SK-N-SH treated with all-trans-retinoic acid at 6 μM for 48 hours (cell line): ENCODE results near the gene RRAS.

ENCODE experiments used
- ATAC-seq: fragments of 200-7000 bp; cut with Tn5 transposase; 3 replicates; pipeline ENCODE4 v1.9.1; 2020; ENCODE audit warnings: mild to moderate bottlenecking, moderate library complexity
- ARNTL ChIP-seq: fragments of 450-650 bp; formaldehyde crosslinking; IDR thresholded peaks from 2 replicates; pipeline ENCODE4 v1.5.0; 2020; ENCODE audit warnings: low read depth, mild to moderate bottlenecking, moderate library complexity, borderline replicate concordance
- BACH2 ChIP-seq: fragments of 250-450 bp; sonication (Bioruptor Pico); IDR thresholded peaks from 2 replicates; pipeline ENCODE4 v1.9.0; 2021; ENCODE audit warnings: mild to moderate bottlenecking, borderline replicate concordance
- CSDC2 ChIP-seq: fragments of 250-450 bp; sonication (Bioruptor Pico); IDR thresholded peaks from 2 replicates; pipeline ENCODE4 v1.5.0; 2020; ENCODE audit warnings: mild to moderate bottlenecking, moderate library complexity
- GLIS3 ChIP-seq: fragments of 250-450 bp; sonication (Bioruptor Pico); IDR thresholded peaks from 2 replicates; pipeline ENCODE4 v1.5.0; 2020; ENCODE audit warnings: mild to moderate bottlenecking, moderate library complexity
- ISL1 ChIP-seq: fragments of 250-450 bp; sonication (Bioruptor Pico); IDR thresholded peaks from 2 replicates; pipeline ENCODE4 v2.1.2; 2022; ENCODE audit warnings: mild to moderate bottlenecking, moderate library complexity
- OSR1 ChIP-seq: fragments of 250-450 bp; sonication (Bioruptor Pico); IDR thresholded peaks from 2 replicates; pipeline ENCODE4 v1.8.0; 2022; ENCODE audit warnings: moderate library complexity, mild to moderate bottlenecking, inconsistent platforms
- PATZ1 ChIP-seq: fragments of 250-450 bp; sonication (Bioruptor Pico); IDR thresholded peaks from 2 replicates; pipeline ENCODE4 v1.8.0; 2020; ENCODE audit warnings: mild to moderate bottlenecking, moderate library complexity, borderline replicate concordance
- PPARA ChIP-seq: fragments of 250-450 bp; sonication (Bioruptor Pico); IDR thresholded peaks from 2 replicates; pipeline ENCODE4 v1.5.0; 2020; ENCODE audit warnings: mild to moderate bottlenecking, borderline replicate concordance
- SNAI2 ChIP-seq: fragments of 250-450 bp; sonication (Bioruptor Pico); IDR thresholded peaks from 2 replicates; pipeline ENCODE4 v1.5.0; 2020; ENCODE audit warnings: mild to moderate bottlenecking, moderate library complexity
- TCF4 ChIP-seq: fragments of 250-450 bp; sonication (Bioruptor Pico); IDR thresholded peaks from 2 replicates; pipeline ENCODE4 v1.8.0; 2021; ENCODE audit warnings: mild to moderate bottlenecking, moderate library complexity, borderline replicate concordance
- ZC3H10 ChIP-seq: fragments of 250-450 bp; sonication (Bioruptor Pico); IDR thresholded peaks from 2 replicates; pipeline ENCODE4 v1.5.1; 2021; ENCODE audit warnings: mild to moderate bottlenecking, moderate library complexity
- ZFP3 ChIP-seq: fragments of 250-450 bp; sonication (Bioruptor Pico); IDR thresholded peaks from 2 replicates; pipeline ENCODE4 v1.5.0; 2020; ENCODE audit warnings: mild to moderate bottlenecking, moderate library complexity
- ZFP30 ChIP-seq: fragments of 450-650 bp; formaldehyde crosslinking; IDR thresholded peaks from 2 replicates; pipeline ENCODE4 v1.5.0; 2022; ENCODE audit warnings: mild to moderate bottlenecking, moderate library complexity
- ZNF565 ChIP-seq: fragments of 450-650 bp; formaldehyde crosslinking; conservative IDR thresholded peaks from 2 replicates; pipeline ENCODE4 v1.5.0; 2020; ENCODE audit warnings: low read depth, mild to moderate bottlenecking, moderate library complexity
- ZNF70 ChIP-seq: fragments of 450-650 bp; formaldehyde crosslinking; IDR thresholded peaks from 2 replicates; pipeline ENCODE4 v1.5.0; 2020; ENCODE audit warnings: mild to moderate bottlenecking, moderate library complexity
- ZNF8 ChIP-seq: fragments of 450-650 bp; formaldehyde crosslinking; IDR thresholded peaks from 2 replicates; pipeline ENCODE4 v1.5.0; 2020; ENCODE audit warnings: mild to moderate bottlenecking, moderate library complexity
- TF ChIP-seq, protein P1 (sequence below): fragments of 250-450 bp; sonication (Bioruptor Pico); IDR thresholded peaks from 2 replicates; pipeline ENCODE4 v1.5.0; 2020; ENCODE audit warnings: mild to moderate bottlenecking, moderate library complexity
- TF ChIP-seq, protein P2 (sequence below): fragments of 250-450 bp; sonication (Bioruptor Pico); IDR thresholded peaks from 2 replicates; pipeline ENCODE4 v1.5.1; 2020; ENCODE audit warnings: low read depth, mild to moderate bottlenecking, moderate library complexity
- TF ChIP-seq, protein P3 (sequence below): fragments of 250-450 bp; sonication (Bioruptor Pico); IDR thresholded peaks from 2 replicates; pipeline ENCODE4 v1.8.0; 2021; ENCODE audit warnings: low read depth, mild to moderate bottlenecking, moderate library complexity, borderline replicate concordance

The RRAS gene

GRCh38 chr19:49640113-49640898, at the start of gene RRAS:
TSS of gene RRAS (minus strand) at chr19:49640143. CDS start at chr19:49640098, 45 bp downstream.
- TF ChIP-seq PATZ1 (CRISPR knock-in tag) = peak; percentile 76; the same call in 1 of the 2 replicates
- no peak for TF ChIP-seq ZC3H10 (CRISPR knock-in tag)
- TF ChIP-seq PPARA (CRISPR knock-in tag) = no peak
- TF ChIP-seq TCF4 (CRISPR knock-in tag) = no peak
- TF ChIP-seq, protein P1, sequence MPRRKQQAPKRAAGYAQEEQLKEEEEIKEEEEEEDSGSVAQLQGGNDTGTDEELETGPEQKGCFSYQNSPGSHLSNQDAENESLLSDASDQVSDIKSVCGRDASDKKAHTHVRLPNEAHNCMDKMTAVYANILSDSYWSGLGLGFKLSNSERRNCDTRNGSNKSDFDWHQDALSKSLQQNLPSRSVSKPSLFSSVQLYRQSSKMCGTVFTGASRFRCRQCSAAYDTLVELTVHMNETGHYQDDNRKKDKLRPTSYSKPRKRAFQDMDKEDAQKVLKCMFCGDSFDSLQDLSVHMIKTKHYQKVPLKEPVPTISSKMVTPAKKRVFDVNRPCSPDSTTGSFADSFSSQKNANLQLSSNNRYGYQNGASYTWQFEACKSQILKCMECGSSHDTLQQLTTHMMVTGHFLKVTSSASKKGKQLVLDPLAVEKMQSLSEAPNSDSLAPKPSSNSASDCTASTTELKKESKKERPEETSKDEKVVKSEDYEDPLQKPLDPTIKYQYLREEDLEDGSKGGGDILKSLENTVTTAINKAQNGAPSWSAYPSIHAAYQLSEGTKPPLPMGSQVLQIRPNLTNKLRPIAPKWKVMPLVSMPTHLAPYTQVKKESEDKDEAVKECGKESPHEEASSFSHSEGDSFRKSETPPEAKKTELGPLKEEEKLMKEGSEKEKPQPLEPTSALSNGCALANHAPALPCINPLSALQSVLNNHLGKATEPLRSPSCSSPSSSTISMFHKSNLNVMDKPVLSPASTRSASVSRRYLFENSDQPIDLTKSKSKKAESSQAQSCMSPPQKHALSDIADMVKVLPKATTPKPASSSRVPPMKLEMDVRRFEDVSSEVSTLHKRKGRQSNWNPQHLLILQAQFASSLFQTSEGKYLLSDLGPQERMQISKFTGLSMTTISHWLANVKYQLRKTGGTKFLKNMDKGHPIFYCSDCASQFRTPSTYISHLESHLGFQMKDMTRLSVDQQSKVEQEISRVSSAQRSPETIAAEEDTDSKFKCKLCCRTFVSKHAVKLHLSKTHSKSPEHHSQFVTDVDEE (CRISPR knock-in tag) = no peak

GRCh38 chr19:49689133-49690078, 49.5 kb upstream of the RRAS start, which contains the start of gene ADM5:
TSS of gene ADM5 (plus strand) at chr19:49689594. CDS start at chr19:49689838, 244 bp downstream.
- TF ChIP-seq ZFP3 = no peak
- TF ChIP-seq SNAI2 (CRISPR knock-in tag) = no peak
- no peak for TF ChIP-seq BACH2
- no peak for TF ChIP-seq TCF4 (CRISPR knock-in tag)
- TF ChIP-seq ISL1 = no peak
- TF ChIP-seq ZNF8 (CRISPR knock-in tag) = no peak
- no peak for TF ChIP-seq ARNTL (CRISPR knock-in tag)
- no peak for TF ChIP-seq CSDC2 (CRISPR knock-in tag)
- TF ChIP-seq, protein P1 (CRISPR knock-in tag) = no peak
- TF ChIP-seq, protein P2, sequence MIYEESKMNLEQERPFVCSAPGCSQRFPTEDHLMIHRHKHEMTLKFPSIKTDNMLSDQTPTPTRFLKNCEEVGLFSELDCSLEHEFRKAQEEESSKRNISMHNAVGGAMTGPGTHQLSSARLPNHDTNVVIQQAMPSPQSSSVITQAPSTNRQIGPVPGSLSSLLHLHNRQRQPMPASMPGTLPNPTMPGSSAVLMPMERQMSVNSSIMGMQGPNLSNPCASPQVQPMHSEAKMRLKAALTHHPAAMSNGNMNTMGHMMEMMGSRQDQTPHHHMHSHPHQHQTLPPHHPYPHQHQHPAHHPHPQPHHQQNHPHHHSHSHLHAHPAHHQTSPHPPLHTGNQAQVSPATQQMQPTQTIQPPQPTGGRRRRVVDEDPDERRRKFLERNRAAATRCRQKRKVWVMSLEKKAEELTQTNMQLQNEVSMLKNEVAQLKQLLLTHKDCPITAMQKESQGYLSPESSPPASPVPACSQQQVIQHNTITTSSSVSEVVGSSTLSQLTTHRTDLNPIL = no peak
- no peak for TF ChIP-seq ZNF565
- no peak for TF ChIP-seq GLIS3 (CRISPR knock-in tag)
- no peak for TF ChIP-seq ZNF70 (CRISPR knock-in tag)
- TF ChIP-seq ZFP30 (CRISPR knock-in tag) = no peak
- TF ChIP-seq, protein P3, sequence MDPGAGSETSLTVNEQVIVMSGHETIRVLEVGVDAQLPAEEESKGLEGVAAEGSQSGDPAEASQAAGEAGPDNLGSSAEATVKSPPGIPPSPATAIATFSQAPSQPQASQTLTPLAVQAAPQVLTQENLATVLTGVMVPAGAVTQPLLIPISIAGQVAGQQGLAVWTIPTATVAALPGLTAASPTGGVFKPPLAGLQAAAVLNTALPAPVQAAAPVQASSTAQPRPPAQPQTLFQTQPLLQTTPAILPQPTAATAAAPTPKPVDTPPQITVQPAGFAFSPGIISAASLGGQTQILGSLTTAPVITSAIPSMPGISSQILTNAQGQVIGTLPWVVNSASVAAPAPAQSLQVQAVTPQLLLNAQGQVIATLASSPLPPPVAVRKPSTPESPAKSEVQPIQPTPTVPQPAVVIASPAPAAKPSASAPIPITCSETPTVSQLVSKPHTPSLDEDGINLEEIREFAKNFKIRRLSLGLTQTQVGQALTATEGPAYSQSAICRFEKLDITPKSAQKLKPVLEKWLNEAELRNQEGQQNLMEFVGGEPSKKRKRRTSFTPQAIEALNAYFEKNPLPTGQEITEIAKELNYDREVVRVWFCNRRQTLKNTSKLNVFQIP (CRISPR knock-in tag) = no peak
- TF ChIP-seq OSR1 (CRISPR knock-in tag) = no peak
- peak; percentile 69 for ATAC-seq

More at GRCh38 chr19:49640113-49640898, at the start of gene RRAS:
- peak; percentile 79 for ATAC-seq
